Urinary bladder (tissue), 4 donors: Measurements from ENCODE around the gene PCAT7. TPM values are rescaled to one million over a fixed set of nuclear protein-coding genes. Genes with fewer than 3 reads are reported as not detected.
A peak's percentile ranks its signal among the peaks of the same experiment; 100 is the strongest.
"Not testable (repeated sequence)": the region's sequence is repeated elsewhere in the genome, so short reads cannot be mapped to it uniquely, and the experiment has no call there.

Experiments
- DNase-seq: peaks from one replicate; pipeline ENCODE4 v3.0.0-alpha.2; 2015; ENCODE audit errors: extremely low spot score
- H3K27ac ChIP-seq: one replicate; pipeline ENCODE4 v1.5.1; 2013; ENCODE audit warnings: low read depth, mild to moderate bottlenecking, moderate library complexity
- H3K36me3 ChIP-seq: one replicate; pipeline ENCODE4 v1.6.1; 2013; ENCODE audit warnings: mild to moderate bottlenecking, moderate library complexity; ENCODE audit not compliant: insufficient read depth
- H3K4me1 ChIP-seq: one replicate; pipeline ENCODE4 v1.6.1; 2013; ENCODE audit warnings: mild to moderate bottlenecking, moderate library complexity; ENCODE audit not compliant: insufficient read depth
- H3K4me3 ChIP-seq: one replicate; pipeline ENCODE4 v1.5.1; 2013; ENCODE audit warnings: low read depth, low read length
- WGBS: extraction: QIAGEN DNeasy Blood & Tissue Kit; methylation state at CpG from one replicate; pipeline ENCODE4 v1.1.7; 2013; 5-methylcytosine and 5-hydroxymethylcytosine counted together
- polyA plus RNA-seq: library from polyadenylated mRNA; stranded (reverse); fragments of 200-250 nt; gene quantifications from one replicate; pipeline ENCODE4 v1.2.3, GENCODE V29; 2013
- total RNA-seq: library from RNA; depleted of rRNA; stranded (reverse); fragments of >200 nt; gene quantifications from one replicate; pipeline ENCODE4 v1.2.3, GENCODE V29; 2014
- donor health status: healthy with polysubstance abuse.
- donor health status: healthy.

The PCAT7 gene
- 0.05 TPM for total RNA-seq
- 0.06 TPM for polyA plus RNA-seq

- H3K36me3 ChIP-seq, result no peaks in the 10 kb centered on the region
- peak within 1 kb of the TSS; percentile 4 for H3K27ac ChIP-seq
- WGBS, result 82% methylated on average over 40 of the region's 40 CpGs
- no peak for DNase-seq
- H3K4me1 ChIP-seq, result no peaks in the 10 kb centered on the region
- no peak within 1 kb of the TSS for H3K4me3 ChIP-seq
Measured at GRCh38 chr9:94554439-94555331, at the start of gene PCAT7. TSS of gene PCAT7 (plus strand) at chr9:94555083.

- not testable (repeated sequence) for DNase-seq, H3K36me3 ChIP-seq, H3K27ac ChIP-seq, H3K4me1 ChIP-seq, H3K4me3 ChIP-seq
- 97% methylated on average over 4 of the region's 4 CpGs for WGBS
Measured at GRCh38 chr9:94506370-94506769, 48.5 kb upstream of the PCAT7 start.

- H3K4me3 ChIP-seq, result no peak overlapping the region
- no peak overlapping the region for H3K27ac ChIP-seq
- H3K4me1 ChIP-seq, result no peaks in the 10 kb centered on the region
- WGBS, result 88% methylated on average over 7 of the region's 7 CpGs
- no peaks in the 10 kb centered on the region for H3K36me3 ChIP-seq
- no peak for DNase-seq
Measured at GRCh38 chr9:94507531-94508258, 47.2 kb upstream of the PCAT7 start.

GRCh38 chr9:94511134-94511954 lies 43.5 kb upstream of the PCAT7 start:
- DNase-seq, result no peak
- Histone ChIP-seq H3K27ac (no peak overlapping the region), H3K4me3 (no peak overlapping the region), H3K4me1 (no peaks in the 10 kb centered on the region), H3K36me3 (no peaks in the 10 kb centered on the region)
- 50% methylated on average over 6 of the region's 6 CpGs for WGBS

GRCh38 chr9:94511955-94512265 lies 43.0 kb upstream of the PCAT7 start:
- H3K36me3 ChIP-seq, result no peaks in the 10 kb centered on the region
- DNase-seq, result no peak
- WGBS, result 78% methylated on average over 2 of the region's 2 CpGs
- no peaks in the 10 kb centered on the region for H3K4me1 ChIP-seq
- H3K27ac ChIP-seq, result no peak overlapping the region
- no peak overlapping the region for H3K4me3 ChIP-seq

GRCh38 chr9:94514722-94515121 lies 40.2 kb upstream of the PCAT7 start:
- no peak for DNase-seq
- 62% methylated on average over 3 of the region's 3 CpGs for WGBS
- no peaks in the 10 kb centered on the region for H3K4me1 ChIP-seq
- no peaks in the 10 kb centered on the region for H3K36me3 ChIP-seq
- no peak overlapping the region for H3K4me3 ChIP-seq
- no peak overlapping the region for H3K27ac ChIP-seq

- WGBS, result 92% methylated on average over 4 of the region's 4 CpGs
- Histone ChIP-seq H3K4me3 (no peak overlapping the region), H3K36me3 (no peaks in the 10 kb centered on the region)
Measured at GRCh38 chr9:94517254-94517653, 37.6 kb upstream of the PCAT7 start.

GRCh38 chr9:94525396-94526035 lies 29.4 kb upstream of the PCAT7 start:
- Histone ChIP-seq H3K4me3 (no peak overlapping the region), H3K36me3 (no peaks in the 10 kb centered on the region), H3K27ac (no peak overlapping the region), H3K4me1 (no peaks in the 10 kb centered on the region)
- DNase-seq, result no peak
- 92% methylated on average over 7 of the region's 7 CpGs for WGBS

More at GRCh38 chr9:94517254-94517653, 37.6 kb upstream of the PCAT7 start:
- no peak for DNase-seq
- Histone ChIP-seq H3K4me1 (no peaks in the 10 kb centered on the region), H3K27ac (no peak overlapping the region)

GRCh38 chr9:94526271-94526670 lies 28.6 kb upstream of the PCAT7 start:
- no peak overlapping the region for H3K4me3 ChIP-seq
- DNase-seq, result no peak
- H3K27ac ChIP-seq, result no peak overlapping the region
- no peaks in the 10 kb centered on the region for H3K36me3 ChIP-seq
- WGBS, result 97% methylated on average over 1 of the region's 1 CpG
- no peaks in the 10 kb centered on the region for H3K4me1 ChIP-seq

- H3K4me3 ChIP-seq, result no peak overlapping the region
Measured at GRCh38 chr9:94526951-94527350, 27.9 kb upstream of the PCAT7 start.

GRCh38 chr9:94528886-94529285 lies 26.0 kb upstream of the PCAT7 start:
- Histone ChIP-seq H3K4me1 (no peaks in the 10 kb centered on the region), H3K4me3 (no peak overlapping the region), H3K36me3 (no peaks in the 10 kb centered on the region), H3K27ac (no peak overlapping the region)
- WGBS, result 87% methylated on average over 4 of the region's 4 CpGs
- DNase-seq, result no peak

More at GRCh38 chr9:94526951-94527350, 27.9 kb upstream of the PCAT7 start:
- Histone ChIP-seq H3K4me1 (no peaks in the 10 kb centered on the region), H3K36me3 (no peaks in the 10 kb centered on the region), H3K27ac (no peak overlapping the region)
- 76% methylated on average over 1 of the region's 1 CpG for WGBS
- DNase-seq, result no peak

GRCh38 chr9:94533155-94533554 lies 21.7 kb upstream of the PCAT7 start:
- Histone ChIP-seq H3K27ac (no peak overlapping the region), H3K4me1 (no peaks in the 10 kb centered on the region), H3K4me3 (no peak overlapping the region), H3K36me3 (no peaks in the 10 kb centered on the region)
- 78% methylated on average over 1 of the region's 1 CpG for WGBS
- DNase-seq, result no peak

- WGBS, result 86% methylated on average over 10 of the region's 10 CpGs
Measured at GRCh38 chr9:94533601-94534000, 21.3 kb upstream of the PCAT7 start.

More at GRCh38 chr9:94533601-94534000, 21.3 kb upstream of the PCAT7 start:
- H3K4me1 ChIP-seq, result no peaks in the 10 kb centered on the region
- DNase-seq, result no peak
- no peak overlapping the region for H3K27ac ChIP-seq
- no peaks in the 10 kb centered on the region for H3K36me3 ChIP-seq
- H3K4me3 ChIP-seq, result no peak overlapping the region
